GM12878 (cell line): ENCODE measurements around the gene JPT1.

Source experiments
- BCL11A ChIP-seq: IDR thresholded peaks from 2 replicates; pipeline ENCODE4 v1.6.1; 2011; ENCODE audit warnings: low read depth, low read length
- MYC ChIP-seq: IDR thresholded peaks from 2 replicates; pipeline ENCODE4 v1.6.1; 2011; ENCODE audit warnings: mild to moderate bottlenecking, low read length, moderate library complexity, inconsistent platforms; ENCODE audit not compliant: insufficient read depth, insufficient replicate concordance, insufficient read length, severe bottlenecking
- POLR2A ChIP-seq: IDR thresholded peaks from 2 replicates; pipeline ENCODE4 v1.6.1; 2011; ENCODE audit warnings: low read depth, mild to moderate bottlenecking, low read length
- RAD21 ChIP-seq: IDR thresholded peaks from 2 replicates; pipeline ENCODE4 v1.6.1; 2011; ENCODE audit warnings: mild to moderate bottlenecking, low read depth, low read length, moderate library complexity; ENCODE audit not compliant: insufficient read depth
- TCF7 ChIP-seq: IDR thresholded peaks from 2 replicates; pipeline ENCODE4 v1.6.1; 2014; ENCODE audit warnings: antibody characterized with exemption, borderline replicate concordance
- YY1 ChIP-seq: IDR thresholded peaks from 2 replicates; pipeline ENCODE4 v1.6.1; 2011; ENCODE audit warnings: low read depth, mild to moderate bottlenecking, low read length
- ZSCAN29 ChIP-seq: fragments of 450-650 bp; IDR thresholded peaks from 2 replicates; pipeline ENCODE4 v1.6.1; 2017; ENCODE audit warnings: mild to moderate bottlenecking, moderate library complexity
- TF ChIP-seq, protein P1 (sequence below), 3 experiments: IDR thresholded peaks in 2 of 3; conservative IDR thresholded peaks in 1 of 3; 2 replicates each; pipeline ENCODE4 v1.5.1; 2011; ENCODE audit warnings: low read depth in 3 of 3, low read length in 3 of 3, mild to moderate bottlenecking in 3 of 3, control low read depth in 2 of 3, moderate library complexity in 2 of 3, inconsistent platforms in 1 of 3, mixed read lengths in 1 of 3; ENCODE audit not compliant: control insufficient read depth in 2 of 3, insufficient read depth in 1 of 3; ENCODE audit errors: extremely low read depth in 1 of 3

GRCh38 chr17:75154195-75155106 lies at the start of gene JPT1:
- TF ChIP-seq, protein P1, sequence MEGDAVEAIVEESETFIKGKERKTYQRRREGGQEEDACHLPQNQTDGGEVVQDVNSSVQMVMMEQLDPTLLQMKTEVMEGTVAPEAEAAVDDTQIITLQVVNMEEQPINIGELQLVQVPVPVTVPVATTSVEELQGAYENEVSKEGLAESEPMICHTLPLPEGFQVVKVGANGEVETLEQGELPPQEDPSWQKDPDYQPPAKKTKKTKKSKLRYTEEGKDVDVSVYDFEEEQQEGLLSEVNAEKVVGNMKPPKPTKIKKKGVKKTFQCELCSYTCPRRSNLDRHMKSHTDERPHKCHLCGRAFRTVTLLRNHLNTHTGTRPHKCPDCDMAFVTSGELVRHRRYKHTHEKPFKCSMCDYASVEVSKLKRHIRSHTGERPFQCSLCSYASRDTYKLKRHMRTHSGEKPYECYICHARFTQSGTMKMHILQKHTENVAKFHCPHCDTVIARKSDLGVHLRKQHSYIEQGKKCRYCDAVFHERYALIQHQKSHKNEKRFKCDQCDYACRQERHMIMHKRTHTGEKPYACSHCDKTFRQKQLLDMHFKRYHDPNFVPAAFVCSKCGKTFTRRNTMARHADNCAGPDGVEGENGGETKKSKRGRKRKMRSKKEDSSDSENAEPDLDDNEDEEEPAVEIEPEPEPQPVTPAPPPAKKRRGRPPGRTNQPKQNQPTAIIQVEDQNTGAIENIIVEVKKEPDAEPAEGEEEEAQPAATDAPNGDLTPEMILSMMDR (IDR thresholded peaks at IDR 0.05 in 2 of 3, conservative IDR thresholded peaks at IDR 0.05 in 1 of 3; ENCODE audit: control insufficient read depth in 2 of 3, extremely low read depth in 1 of 3, insufficient read depth in 1 of 3, low read depth in 3 of 3, low read length in 3 of 3), result no peak
- TF ChIP-seq TCF7 (no peak), POLR2A (peak; percentile 99), BCL11A (no peak), YY1 (peak; percentile 76), ZSCAN29 (peak; percentile 23; the same call in 1 of the 2 replicates), RAD21 (no peak), MYC (no peak)
